B cell (primary cell): ENCODE data around the gene TRAP1. TPM values are rescaled to one million over a fixed set of nuclear protein-coding genes. Genes with fewer than 3 reads are reported as not detected.

ENCODE experiments used
- ATAC-seq: fragments of 200-7000 bp; cut with Tn5 transposase; one replicate; pipeline ENCODE4 v1.10.0; 2021; ENCODE audit warnings: low read depth, mild to moderate bottlenecking, moderate number of reproducible peaks, moderate library complexity
- CTCF ChIA-PET: fragments of 350-600 bp; sonication (Branson Sonifier 250); formaldehyde crosslinking; loops from one replicate; lab custom pipeline; 2021; ENCODE audit warnings: antibody characterized with exemption, inconsistent platforms; lab: Charles Lee
- POLR2A ChIA-PET: fragments of 350-600 bp; sonication (Branson Sonifier 250); formaldehyde crosslinking; loops from one replicate; lab custom pipeline; 2021; ENCODE audit warnings: antibody characterized with exemption; lab: Charles Lee
- DNase-seq: peaks from one replicate; pipeline ENCODE4 v3.0.0; 2013
- H2AFZ ChIP-seq: 2 replicates; pipeline ENCODE4 v1.6.1; 2012; ENCODE audit warnings: mild to moderate bottlenecking, low read depth, low read length; ENCODE audit not compliant: insufficient read depth, poor library complexity, severe bottlenecking
- H3K27ac ChIP-seq, 2 donors: 1 replicate in 1 of 2; 2 replicates in 1 of 2; pipeline ENCODE4 v1.5.1; 2012 to 2013; ENCODE audit warnings: low read length in 2 of 2, mild to moderate bottlenecking in 2 of 2, moderate library complexity in 1 of 2
- H3K27me3 ChIP-seq, 4 experiments: fragments of 200-600 bp in 1 of 4; sonication (generic) in 1 of 4; replicated peaks in 1 of 4; 1 replicate in 2 of 4; 2 replicates in 2 of 4; pipeline versions ENCODE4 v1.6.1 to v1.7.0; 2013 to 2016; ENCODE audit warnings: low read length in 3 of 4, mild to moderate bottlenecking in 2 of 4, mixed read lengths in 1 of 4, moderate library complexity in 1 of 4; ENCODE audit not compliant: insufficient read depth in 4 of 4, control insufficient read depth in 3 of 4; ENCODE audit errors: control extremely low read depth in 1 of 4
- H3K36me3 ChIP-seq, 2 experiments: replicated peaks in 1 of 2; 1 replicate in 1 of 2; 2 replicates in 1 of 2; pipeline versions ENCODE4 v1.6.1 to v1.7.1; 2013; ENCODE audit warnings: low read length in 1 of 2; ENCODE audit not compliant: insufficient read depth in 2 of 2, control insufficient read depth in 1 of 2; ENCODE audit errors: control extremely low read depth in 1 of 2, extremely low read depth in 1 of 2
- H3K4me1 ChIP-seq, 2 donors: fragments of 200-600 bp in 1 of 2; sonication (generic) in 1 of 2; 1 replicate in 1 of 2; 2 replicates in 1 of 2; pipeline versions ENCODE4 v1.5.1 to v1.6.1; 2013 to 2017; ENCODE audit warnings: low read length in 2 of 2; ENCODE audit not compliant: control insufficient read depth in 2 of 2, insufficient read depth in 2 of 2
- H3K4me2 ChIP-seq: replicated peaks from 2 replicates; pipeline ENCODE3; 2012; ENCODE audit warnings: mild to moderate bottlenecking, low read depth, low read length; ENCODE audit not compliant: poor library complexity, severe bottlenecking
- H3K4me3 ChIP-seq, 5 experiments: fragments of 200-600 bp in 1 of 5; sonication (generic) in 1 of 5; 1 replicate in 3 of 5; 2 replicates in 2 of 5; pipeline versions ENCODE4 v1.5.1 to v1.7.0; 2011 to 2016; ENCODE audit warnings: low read length in 4 of 5, mild to moderate bottlenecking in 4 of 5, low read depth in 2 of 5, control low read depth in 1 of 5, moderate library complexity in 1 of 5; ENCODE audit not compliant: insufficient read depth in 1 of 5; ENCODE audit errors: control extremely low read depth in 1 of 5, extremely low read depth in 1 of 5
- H3K79me2 ChIP-seq: fragments of 200-600 bp; sonication (generic); one replicate; pipeline ENCODE4 v1.6.0; 2016; ENCODE audit warnings: low read length; ENCODE audit not compliant: control insufficient read depth, insufficient read depth
- H3K9ac ChIP-seq: fragments of 200-600 bp; sonication (generic); 2 replicates; pipeline ENCODE4 v1.6.1; 2017; ENCODE audit warnings: mild to moderate bottlenecking, low read length, moderate library complexity
- H3K9me3 ChIP-seq, 3 donors: one replicate each; pipeline versions ENCODE4 v1.6.1 to v1.7.1; 2013; ENCODE audit warnings: low read length in 2 of 3; ENCODE audit not compliant: control insufficient read depth in 2 of 3, insufficient read depth in 1 of 3; ENCODE audit errors: control extremely low read depth in 1 of 3
- H4K20me1 ChIP-seq: 2 replicates; pipeline ENCODE4 v1.6.0; 2012; ENCODE audit warnings: mild to moderate bottlenecking, low read length; ENCODE audit not compliant: insufficient read depth, control insufficient read depth, poor library complexity, severe bottlenecking
- H3K27ac Mint-ChIP-seq: one replicate; pipeline ENCODE4 v1.8.0; 2021; ENCODE audit warnings: mixed read lengths
- H3K27me3 Mint-ChIP-seq: one replicate; pipeline ENCODE4 v1.8.0; 2021; ENCODE audit warnings: mixed read lengths
- H3K4me1 Mint-ChIP-seq: one replicate; pipeline ENCODE4 v1.8.0; 2021; ENCODE audit warnings: mixed read lengths
- H3K4me3 Mint-ChIP-seq: one replicate; pipeline ENCODE4 v1.8.0; 2021; ENCODE audit warnings: mixed read lengths
- H3K9me3 Mint-ChIP-seq: one replicate; pipeline ENCODE4 v1.8.0; 2022; ENCODE audit warnings: mixed read lengths; ENCODE audit not compliant: insufficient read depth
- EZH2 ChIP-seq: IDR thresholded peaks from 2 replicates; pipeline ENCODE4 v1.6.1; 2012; ENCODE audit warnings: borderline replicate concordance, low read depth, mild to moderate bottlenecking, moderate library complexity, low read length; ENCODE audit not compliant: insufficient read depth, poor library complexity, severe bottlenecking
- WGBS: methylation state at CpG from one replicate; pipeline ENCODE4 v1.1.5; 2013; ENCODE audit warnings: missing lambda C conversion rate; ENCODE audit not compliant: insufficient coverage; 5-methylcytosine and 5-hydroxymethylcytosine counted together
- intact Hi-C: fragments of 100-400 bp; cut with micrococcal nuclease; formaldehyde crosslinking; loops from one replicate; pipeline ENCODE4 v1.10.0; 2022
- polyA plus RNA-seq: library from polyadenylated mRNA; depleted of rRNA; stranded (reverse); fragments of >200 nt; gene quantifications from 2 replicates; pipeline ENCODE4 v1.2.3, GENCODE V29; 2012
- total RNA-seq, 2 donors: library from RNA; stranded (reverse); fragments of 120-200 nt in 1 of 2; gene quantifications; 1 replicate in 1 of 2; 2 replicates in 1 of 2; pipeline versions ENCODE4 v1.2.3 to v1.2.4, GENCODE V29; 2013 to 2022
- TF ChIP-seq, protein P1 (sequence below): fragments of 200-600 bp; IDR thresholded peaks from one replicate; pipeline ENCODE4 v1.8.0; 2022; ENCODE audit warnings: antibody characterized with exemption, mild to moderate bottlenecking

TRAP1 gene
- total and polyA plus RNA-seq, 2 donors (not counting 1 experiment from before 2014, with no cell fraction given), result 51.1 to 88.4 TPM

DNA sequence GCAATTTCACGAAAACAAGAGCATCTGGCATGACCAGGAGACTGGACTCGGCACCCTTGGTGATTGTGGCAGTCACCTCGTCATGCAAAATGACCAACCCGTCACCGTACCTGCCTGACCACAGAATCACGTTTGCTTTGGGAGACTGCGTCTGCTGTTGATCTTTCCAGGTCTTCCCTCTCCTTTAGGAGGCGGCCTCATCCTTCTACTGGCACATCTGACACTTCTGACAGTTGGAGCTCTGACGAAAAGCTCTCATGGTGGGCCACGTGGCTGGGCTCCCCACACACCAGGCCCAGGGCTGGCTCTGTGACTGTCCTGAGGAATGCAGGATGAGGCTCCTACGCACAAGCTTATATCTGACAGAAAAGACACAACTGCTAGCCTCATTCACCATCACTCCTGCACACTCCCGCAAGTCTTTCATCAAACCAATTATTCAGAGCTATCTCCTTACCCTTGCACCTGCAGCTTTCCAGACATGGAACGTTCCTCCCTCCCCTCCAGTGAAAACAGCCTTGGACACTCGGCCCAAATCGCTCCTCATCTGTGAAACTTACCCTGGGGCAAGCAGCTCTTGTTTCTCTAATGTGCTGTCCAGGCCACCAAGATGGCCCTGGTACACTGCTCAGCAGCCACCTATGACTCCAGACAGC is 3.6 kb downstream of the TRAP1 start:
- 96% methylated on average over 15 of the region's 15 CpGs for WGBS
- Histone ChIP-seq H3K9ac (no peak overlapping the region), H3K9me3 (no peaks in the 10 kb centered on the region), H4K20me1 (peaks cover 11% of the 10 kb centered on the region), H3K4me1 (peaks cover 11 to 14% of the 10 kb centered on the region in 2 donors), H2AFZ (no peak overlapping the region), H3K4me2 (no peak overlapping the region), H3K4me3 (no peak overlapping the region), H3K27ac (no peak overlapping the region), H3K27me3 (no peaks in the 10 kb centered on the region), H3K36me3 (no peaks in the 10 kb centered on the region), H3K79me2 (peaks cover 72% of the 10 kb centered on the region)
- DNase-seq, result no peak
- ChIA-PET POLR2A (no interaction called here), CTCF (interaction anchor here (0.9 kb wide), 1 partner anchor 13 kb away, joined by 4 read pairs; no protein-coding TSS in a partner anchor)
- Mint-ChIP-seq H3K4me1 (peaks cover 15% of the 10 kb centered on the region), H3K4me3 (no peak overlapping the region), H3K27ac (no peak overlapping the region), H3K27me3 (no peaks in the 10 kb centered on the region), H3K9me3 (no peaks in the 10 kb centered on the region)
- intact Hi-C loops, result no loop called here
- no peak for ATAC-seq
- TF ChIP-seq, protein P1, sequence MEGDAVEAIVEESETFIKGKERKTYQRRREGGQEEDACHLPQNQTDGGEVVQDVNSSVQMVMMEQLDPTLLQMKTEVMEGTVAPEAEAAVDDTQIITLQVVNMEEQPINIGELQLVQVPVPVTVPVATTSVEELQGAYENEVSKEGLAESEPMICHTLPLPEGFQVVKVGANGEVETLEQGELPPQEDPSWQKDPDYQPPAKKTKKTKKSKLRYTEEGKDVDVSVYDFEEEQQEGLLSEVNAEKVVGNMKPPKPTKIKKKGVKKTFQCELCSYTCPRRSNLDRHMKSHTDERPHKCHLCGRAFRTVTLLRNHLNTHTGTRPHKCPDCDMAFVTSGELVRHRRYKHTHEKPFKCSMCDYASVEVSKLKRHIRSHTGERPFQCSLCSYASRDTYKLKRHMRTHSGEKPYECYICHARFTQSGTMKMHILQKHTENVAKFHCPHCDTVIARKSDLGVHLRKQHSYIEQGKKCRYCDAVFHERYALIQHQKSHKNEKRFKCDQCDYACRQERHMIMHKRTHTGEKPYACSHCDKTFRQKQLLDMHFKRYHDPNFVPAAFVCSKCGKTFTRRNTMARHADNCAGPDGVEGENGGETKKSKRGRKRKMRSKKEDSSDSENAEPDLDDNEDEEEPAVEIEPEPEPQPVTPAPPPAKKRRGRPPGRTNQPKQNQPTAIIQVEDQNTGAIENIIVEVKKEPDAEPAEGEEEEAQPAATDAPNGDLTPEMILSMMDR, result no peak
- TF ChIP-seq EZH2, result no peak

DNA sequence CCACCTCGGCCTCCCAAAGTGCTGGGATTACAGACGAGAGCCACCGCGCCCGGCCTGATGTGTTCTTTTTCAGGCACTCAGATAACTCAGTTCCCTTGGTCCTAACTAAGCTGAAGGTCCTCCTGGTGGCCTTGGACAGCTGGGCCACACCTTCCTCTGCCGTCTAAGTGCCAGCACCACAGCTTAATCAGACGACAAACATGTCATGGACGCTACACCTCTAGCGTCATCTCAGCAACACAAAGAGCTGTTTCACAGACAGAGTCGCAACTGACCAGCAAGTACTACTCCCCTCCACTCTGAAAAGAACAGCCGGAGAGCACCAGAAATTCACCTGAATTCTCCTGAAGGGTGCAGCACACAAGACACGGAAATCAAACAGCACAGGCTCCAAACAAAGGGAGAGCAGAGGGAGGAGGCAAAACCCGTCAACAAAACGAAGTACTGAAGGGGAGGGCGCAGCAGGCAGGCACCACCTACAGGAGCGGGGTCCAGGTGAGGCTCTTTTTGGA is 4.4 kb downstream of the TRAP1 start:
- DNase-seq (no peak), ATAC-seq (no peak)
- intact Hi-C loops, result no loop called here
- H4K20me1 ChIP-seq, result peaks cover 11% of the 10 kb centered on the region
- H3K36me3 ChIP-seq, result no peaks in the 10 kb centered on the region
- TF ChIP-seq EZH2, result no peak
- TF ChIP-seq, protein P1, result no peak
- 97% methylated on average over 14 of the region's 16 CpGs for WGBS
- H3K4me3 ChIP-seq, result no peak overlapping the region
- no peaks in the 10 kb centered on the region for H3K27me3 Mint-ChIP-seq
- no peaks in the 10 kb centered on the region for H3K27me3 ChIP-seq
- H3K27ac Mint-ChIP-seq, result no peak overlapping the region
- no peak overlapping the region for H3K4me2 ChIP-seq
- no peaks in the 10 kb centered on the region for H3K9me3 Mint-ChIP-seq
- no peak overlapping the region for H2AFZ ChIP-seq
- H3K27ac ChIP-seq, result no peak overlapping the region
- H3K79me2 ChIP-seq, result peaks cover 77% of the 10 kb centered on the region
- peaks cover 8 to 10% of the 10 kb centered on the region in 2 donors for H3K4me1 ChIP-seq
- H3K9ac ChIP-seq, result no peak overlapping the region
- H3K4me1 Mint-ChIP-seq, result peaks cover 11% of the 10 kb centered on the region
- H3K4me3 Mint-ChIP-seq, result no peak overlapping the region
- no peaks in the 10 kb centered on the region for H3K9me3 ChIP-seq
- ChIA-PET CTCF (no interaction called here), POLR2A (no interaction called here)
